ENCODE measurements around the gene PER1.
"Not testable (repeated sequence)": the region's sequence is repeated elsewhere in the genome, so short reads cannot be mapped to it uniquely, and the experiment has no call there.

The PER1 gene

DNA sequence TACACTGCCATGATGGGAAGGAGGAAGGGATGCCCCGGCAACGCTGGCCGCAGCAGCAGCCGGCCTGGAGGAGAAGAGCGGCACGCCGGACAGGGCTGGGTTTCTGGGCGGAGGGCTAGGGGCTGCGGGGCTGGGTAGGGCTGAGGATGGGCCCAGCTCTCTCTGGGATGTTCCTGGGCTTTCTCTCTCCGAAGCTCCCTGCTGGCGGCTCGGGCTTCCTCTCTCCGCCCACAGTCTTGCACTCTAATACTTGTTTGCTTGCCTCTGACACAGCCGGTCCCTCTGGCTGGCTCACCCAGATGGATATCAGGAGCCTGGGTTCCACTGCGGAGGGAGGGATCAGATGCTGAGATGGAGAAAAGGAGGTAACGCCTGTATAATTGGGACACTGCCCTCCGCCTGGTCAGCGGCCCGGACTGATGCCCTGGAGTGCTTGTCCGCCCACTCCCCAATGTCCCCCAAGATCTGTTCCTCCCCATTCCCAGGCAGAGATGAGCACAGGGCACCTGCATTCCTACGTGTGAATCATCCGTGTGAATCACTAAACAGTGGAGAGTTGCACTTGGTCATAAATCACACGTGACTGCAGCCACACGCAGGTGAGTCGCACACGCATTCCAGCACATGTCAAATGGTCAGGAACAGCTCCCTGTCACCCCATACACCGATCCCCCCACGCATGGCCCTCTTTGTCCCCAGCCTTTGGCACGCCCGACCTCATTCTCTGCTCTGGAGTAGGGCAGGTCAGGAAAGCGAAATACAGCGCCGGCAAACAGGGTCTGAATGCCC is 34.0 kb downstream of the PER1 start, which contains the start of gene ALOXE3:
TSS of gene ALOXE3 (minus strand) at position 535 of the 789 bp plus-strand sequence. CDS start at position 11, 524 bp downstream.
- TF ChIP-seq PAX5 (IDR thresholded peaks at IDR 0.05; ENCODE audit: insufficient read depth, low read length, severe bottlenecking): no peak
- no peak for TF ChIP-seq SPI1 (IDR thresholded peaks at IDR 0.05; ENCODE audit: low read depth, low read length)
- no peak for TF ChIP-seq POLR2AphosphoS5 (IDR thresholded peaks at IDR 0.05; ENCODE audit: low read depth, low read length)
- TF ChIP-seq TAF1 (IDR thresholded peaks at IDR 0.05; ENCODE audit: low read depth, low read length): no peak
- no peak for TF ChIP-seq POU2F2 (IDR thresholded peaks at IDR 0.05; ENCODE audit: low read depth, low read length)
- no peak for TF ChIP-seq POLR2A (IDR thresholded peaks at IDR 0.05; ENCODE audit: low read depth, low read length)
- DNase-seq (ENCODE audit: insufficient read length, low spot score): no peak
- peak; percentile 92 for FAIRE-seq

DNA sequence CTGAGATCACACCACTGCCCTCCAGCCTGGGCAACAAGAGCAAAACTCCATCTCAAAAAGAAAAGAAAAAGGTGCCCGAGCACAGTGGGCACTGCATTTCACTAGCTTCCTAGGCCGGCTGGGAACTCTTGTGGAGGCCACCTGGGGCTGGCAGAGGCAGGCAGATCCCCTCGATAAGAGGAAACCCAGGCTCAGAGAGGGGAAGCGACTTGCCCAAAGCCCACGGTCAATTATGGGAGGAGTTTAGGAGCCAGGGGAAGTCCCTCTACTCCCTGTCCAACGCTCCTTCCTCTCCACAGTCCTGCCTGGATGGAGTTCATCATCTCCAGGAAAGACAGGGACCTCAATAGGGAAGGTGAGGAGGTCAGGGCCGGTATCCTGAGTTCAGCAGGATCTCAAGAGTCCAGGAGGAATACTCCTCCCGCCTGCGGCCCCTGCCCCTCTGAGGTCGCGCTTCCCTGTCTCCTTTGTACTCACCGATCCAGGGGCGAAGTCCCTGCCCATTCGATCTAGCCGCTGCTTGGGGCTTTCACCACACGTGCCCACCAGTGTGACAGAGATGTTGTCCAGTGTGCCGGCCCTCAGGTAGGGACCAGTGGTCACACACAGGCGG is 34.7 kb downstream of the PER1 start:
- no peak for DNase-seq (ENCODE audit: insufficient read length, low spot score)
- FAIRE-seq: no peak
- TF ChIP-seq POLR2A (IDR thresholded peaks at IDR 0.05; ENCODE audit: low read depth, low read length) (no peak), POLR2AphosphoS5 (IDR thresholded peaks at IDR 0.05; ENCODE audit: low read depth, low read length) (no peak), POU2F2 (IDR thresholded peaks at IDR 0.05; ENCODE audit: low read depth, low read length) (no peak), PAX5 (IDR thresholded peaks at IDR 0.05; ENCODE audit: insufficient read depth, low read length, severe bottlenecking) (no peak), TAF1 (IDR thresholded peaks at IDR 0.05; ENCODE audit: low read depth, low read length) (no peak), SPI1 (IDR thresholded peaks at IDR 0.05; ENCODE audit: low read depth, low read length) (no peak)

DNA sequence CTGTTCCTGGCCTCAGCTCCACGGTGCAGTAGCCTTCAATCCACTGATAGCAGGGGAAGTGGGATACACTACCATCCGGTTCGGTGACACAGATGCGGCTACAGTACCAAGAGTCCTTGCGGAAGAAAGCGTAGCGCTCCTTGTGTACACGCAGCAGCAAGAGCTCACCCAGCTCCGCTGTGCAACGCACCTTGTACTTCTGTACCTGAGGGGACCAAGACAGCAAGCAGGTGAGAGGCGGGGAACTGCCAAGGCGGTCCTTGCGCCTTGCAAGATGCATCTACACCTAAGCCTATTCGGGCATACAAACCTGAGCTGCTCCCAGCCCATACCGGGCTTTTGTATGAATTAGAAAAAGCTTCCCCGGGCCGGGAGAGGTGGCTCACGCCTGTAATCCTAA is 35.4 kb downstream of the PER1 start:
- FAIRE-seq (no peak), DNase-seq (ENCODE audit: insufficient read length, low spot score) (no peak)
- TF ChIP-seq POLR2A (IDR thresholded peaks at IDR 0.05; ENCODE audit: low read depth, low read length) (no peak), PAX5 (IDR thresholded peaks at IDR 0.05; ENCODE audit: insufficient read depth, low read length, severe bottlenecking) (no peak), SPI1 (IDR thresholded peaks at IDR 0.05; ENCODE audit: low read depth, low read length) (no peak), POU2F2 (IDR thresholded peaks at IDR 0.05; ENCODE audit: low read depth, low read length) (no peak), POLR2AphosphoS5 (IDR thresholded peaks at IDR 0.05; ENCODE audit: low read depth, low read length) (no peak), TAF1 (IDR thresholded peaks at IDR 0.05; ENCODE audit: low read depth, low read length) (no peak)

DNA sequence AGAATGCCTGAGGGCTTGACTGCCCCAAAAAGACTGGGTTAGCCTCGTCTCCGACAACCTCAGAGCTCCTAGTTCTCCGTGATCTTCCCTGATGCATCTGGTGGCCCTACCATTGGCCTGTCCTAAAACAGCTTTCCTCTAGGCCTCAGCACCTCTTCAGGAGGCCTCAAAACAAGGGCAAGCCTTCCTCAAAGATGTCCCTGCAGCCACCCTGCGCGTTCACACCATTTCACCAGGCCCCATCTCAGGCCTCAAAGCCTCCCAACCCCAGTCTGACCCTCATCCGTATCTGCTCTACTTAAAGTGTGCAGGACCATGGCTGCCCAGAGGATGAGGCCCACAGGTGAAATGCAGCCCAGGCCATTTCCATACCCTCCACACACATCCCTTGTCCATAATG is 41.3 kb downstream of the PER1 start:
- DNase-seq (ENCODE audit: insufficient read length, low spot score) (no peak), FAIRE-seq (no peak)
- TF ChIP-seq POU2F2 (IDR thresholded peaks at IDR 0.05; ENCODE audit: low read depth, low read length) (no peak), POLR2AphosphoS5 (IDR thresholded peaks at IDR 0.05; ENCODE audit: low read depth, low read length) (no peak), POLR2A (IDR thresholded peaks at IDR 0.05; ENCODE audit: low read depth, low read length) (no peak), TAF1 (IDR thresholded peaks at IDR 0.05; ENCODE audit: low read depth, low read length) (no peak), PAX5 (IDR thresholded peaks at IDR 0.05; ENCODE audit: insufficient read depth, low read length, severe bottlenecking) (no peak), SPI1 (IDR thresholded peaks at IDR 0.05; ENCODE audit: low read depth, low read length) (no peak)

DNA sequence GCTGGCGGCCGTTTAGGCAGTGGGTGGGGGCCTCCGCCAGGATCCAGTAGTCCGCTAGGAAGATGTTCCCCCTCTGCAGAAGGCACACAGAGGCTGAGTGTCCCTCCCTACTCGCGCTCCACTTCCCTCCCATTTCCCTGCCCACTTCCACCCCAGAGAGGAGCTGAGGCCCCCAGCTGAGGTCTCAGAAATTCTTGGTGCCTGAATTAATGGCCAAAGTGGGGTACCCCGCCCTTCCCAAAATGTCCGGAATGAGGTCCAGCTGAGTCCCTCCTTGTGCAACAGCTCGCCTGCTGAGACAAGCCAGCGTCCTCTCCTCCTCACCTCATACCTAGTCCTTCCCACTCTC is 41.8 kb downstream of the PER1 start:
- TF ChIP-seq TAF1 (IDR thresholded peaks at IDR 0.05; ENCODE audit: low read depth, low read length) (no peak), POLR2AphosphoS5 (IDR thresholded peaks at IDR 0.05; ENCODE audit: low read depth, low read length) (no peak), SPI1 (IDR thresholded peaks at IDR 0.05; ENCODE audit: low read depth, low read length) (no peak), POU2F2 (IDR thresholded peaks at IDR 0.05; ENCODE audit: low read depth, low read length) (no peak), POLR2A (IDR thresholded peaks at IDR 0.05; ENCODE audit: low read depth, low read length) (no peak), PAX5 (IDR thresholded peaks at IDR 0.05; ENCODE audit: insufficient read depth, low read length, severe bottlenecking) (no peak)
- no peak for FAIRE-seq
- DNase-seq (ENCODE audit: insufficient read length, low spot score): no peak

DNA sequence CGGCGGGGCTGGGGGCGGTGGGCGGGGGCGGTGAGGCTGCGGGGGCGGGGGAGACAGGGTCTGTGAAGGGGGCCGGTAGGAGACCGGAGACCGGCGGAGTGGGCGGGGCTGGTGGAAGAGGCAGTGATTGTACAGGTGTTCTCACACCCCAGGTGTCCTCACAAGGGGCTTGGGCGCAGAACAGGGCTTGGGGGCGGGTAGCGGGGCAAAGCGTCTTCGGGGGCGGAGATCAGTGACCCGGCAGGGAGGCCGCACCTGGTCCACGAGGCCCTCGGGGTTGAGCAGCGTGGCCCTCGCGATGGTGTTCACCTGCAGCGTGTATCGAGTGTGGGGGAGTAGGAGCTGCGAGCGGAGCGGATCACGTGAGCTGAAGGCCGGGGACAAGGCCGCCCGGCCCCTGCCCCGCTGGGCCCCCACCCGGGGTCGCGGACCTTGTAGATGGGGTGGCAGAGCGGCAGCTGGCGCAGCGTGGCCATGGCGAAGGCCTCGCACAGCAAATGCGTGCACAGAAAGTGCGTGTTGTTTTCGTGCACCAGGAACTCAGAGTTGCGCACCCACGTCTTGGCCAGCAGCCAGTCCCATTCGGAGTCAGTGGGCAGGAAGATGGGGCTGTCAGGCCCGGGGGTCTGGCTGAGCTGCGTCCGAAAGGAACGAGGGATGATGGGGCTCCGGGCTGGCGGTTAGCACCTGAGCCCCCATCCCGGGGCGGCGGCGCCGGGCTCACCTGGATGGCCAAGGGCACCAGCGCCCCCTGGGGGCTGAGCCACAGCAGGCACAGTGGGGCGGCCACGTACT is 42.3 kb downstream of the PER1 start:
- peak; percentile 78 for FAIRE-seq
- peak; percentile 88 for DNase-seq (ENCODE audit: insufficient read length, low spot score)

DNA sequence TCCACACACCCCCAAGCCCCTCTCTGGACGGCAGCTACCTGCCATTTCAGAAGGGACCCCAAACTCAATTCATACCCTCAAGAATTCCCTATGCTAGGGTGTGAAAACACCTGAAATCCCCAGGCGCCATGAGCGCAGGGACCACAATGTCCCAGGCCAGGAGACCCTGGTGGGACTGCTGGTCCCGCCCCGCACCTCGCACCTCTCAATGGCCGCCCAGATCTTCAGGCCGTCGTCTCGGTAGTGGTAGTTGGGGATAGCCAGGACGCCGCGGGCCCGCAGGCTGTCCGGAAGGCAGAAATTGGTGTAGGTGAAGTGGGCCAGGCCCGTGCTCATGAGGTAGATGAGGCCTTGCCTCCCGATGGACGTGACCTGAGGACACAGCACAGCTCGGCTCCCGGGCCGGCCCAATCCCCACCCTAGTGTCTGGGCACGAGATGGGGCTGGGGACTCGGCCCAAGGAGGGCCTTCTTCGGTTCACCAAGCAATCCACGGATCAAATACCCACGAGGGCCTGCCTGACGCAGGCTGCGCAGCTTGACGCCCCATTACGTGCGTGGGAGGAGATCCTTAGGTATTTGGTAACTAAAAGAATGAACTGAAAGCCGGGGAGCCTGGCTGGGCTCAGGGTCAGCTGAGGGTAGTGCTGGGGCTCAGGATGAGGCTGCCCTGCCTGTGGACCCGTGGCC is 43.1 kb downstream of the PER1 start:
- no peak for FAIRE-seq
- no peak for TF ChIP-seq POLR2A (IDR thresholded peaks at IDR 0.05; ENCODE audit: low read depth, low read length)
- no peak for TF ChIP-seq POU2F2 (IDR thresholded peaks at IDR 0.05; ENCODE audit: low read depth, low read length)
- TF ChIP-seq TAF1 (IDR thresholded peaks at IDR 0.05; ENCODE audit: low read depth, low read length): no peak
- no peak for TF ChIP-seq PAX5 (IDR thresholded peaks at IDR 0.05; ENCODE audit: insufficient read depth, low read length, severe bottlenecking)
- TF ChIP-seq SPI1 (IDR thresholded peaks at IDR 0.05; ENCODE audit: low read depth, low read length): no peak
- TF ChIP-seq POLR2AphosphoS5 (IDR thresholded peaks at IDR 0.05; ENCODE audit: low read depth, low read length): no peak

More for the DNA sequence above, 42.3 kb downstream of the PER1 start:
- TF ChIP-seq TAF1 (IDR thresholded peaks at IDR 0.05; ENCODE audit: low read depth, low read length) (no peak), SPI1 (IDR thresholded peaks at IDR 0.05; ENCODE audit: low read depth, low read length) (no peak), POLR2AphosphoS5 (IDR thresholded peaks at IDR 0.05; ENCODE audit: low read depth, low read length) (no peak), PAX5 (IDR thresholded peaks at IDR 0.05; ENCODE audit: insufficient read depth, low read length, severe bottlenecking) (no peak), POLR2A (IDR thresholded peaks at IDR 0.05; ENCODE audit: low read depth, low read length) (no peak), POU2F2 (IDR thresholded peaks at IDR 0.05; ENCODE audit: low read depth, low read length) (no peak)

DNA sequence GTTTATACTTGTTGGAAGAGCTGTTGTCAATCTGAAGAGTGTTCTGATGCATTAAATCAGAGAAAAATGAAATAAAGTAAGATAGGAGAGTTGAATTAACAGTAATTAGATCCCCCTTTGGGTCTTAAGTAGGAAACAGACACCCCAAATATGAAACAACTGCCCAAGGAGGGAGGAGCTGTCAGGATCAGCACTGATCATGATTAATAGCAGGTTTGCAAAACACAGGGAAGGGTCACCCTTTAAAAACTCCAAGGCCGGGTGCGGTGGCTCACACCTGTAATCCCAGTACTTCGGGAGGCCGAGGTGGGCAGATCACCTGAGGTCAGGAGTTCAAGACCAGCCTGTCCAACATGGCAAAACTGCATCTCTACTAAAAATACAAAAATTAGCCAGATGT is 45.2 kb downstream of the PER1 start:
- FAIRE-seq: not testable (repeated sequence)

More for the DNA sequence above, 43.1 kb downstream of the PER1 start:
- DNase-seq (ENCODE audit: insufficient read length, low spot score): no peak

More for the DNA sequence above, 45.2 kb downstream of the PER1 start:
- not testable (repeated sequence) for DNase-seq (ENCODE audit: insufficient read length, low spot score)

Data from GM12891 (cell line).